Endothelial cell of umbilical vein (primary cell): Measurements from ENCODE around the gene TNFAIP8. TPM values are rescaled to one million over a fixed set of nuclear protein-coding genes. Genes with fewer than 3 reads are reported as not detected.

Experiments
- BruUV-seq: library from RNA; stranded (reverse); fragments of 400-500 nt; replicated peaks from 2 replicates; lab custom pipeline; 2021; lab: Mats Ljungman, UMichigan
- CTCF ChIA-PET: fragments of 300-600, 350-600 bp; sonication (Branson Sonifier 250); formaldehyde crosslinking; loops from one replicate; lab custom pipeline; 2021; ENCODE audit warnings: antibody characterized with exemption, inconsistent platforms; lab: Charles Lee
- POLR2A ChIA-PET: fragments of 300-600, 350-600 bp; sonication (Branson Sonifier 250); formaldehyde crosslinking; loops from one replicate; lab custom pipeline; 2021; ENCODE audit warnings: antibody characterized with exemption, inconsistent platforms; lab: Charles Lee
- DNase-seq: peaks from one replicate; pipeline ENCODE4 v3.0.0-alpha.2; 2011; ENCODE audit warnings: low read depth, low spot score
- FAIRE-seq: peaks from 2 replicates; lab custom pipeline; 2011; peaks lifted over from hg19 to GRCh38; lab: Jason Lieb, UNC
- H2AFZ ChIP-seq: 2 replicates; pipeline ENCODE4 v1.6.0; 2012; ENCODE audit warnings: low read depth, low read length, control low read depth, inconsistent platforms
- H3K27ac ChIP-seq: 2 replicates; pipeline ENCODE4 v1.5.1; 2011; ENCODE audit warnings: low read depth, mild to moderate bottlenecking, control low read depth, low read length, moderate library complexity; ENCODE audit not compliant: insufficient read depth
- H3K27me3 ChIP-seq, 2 experiments: 2 replicates each; pipeline versions ENCODE4 v1.6.0 to v1.6.1; 2011; ENCODE audit warnings: low read length in 2 of 2, mixed read lengths in 1 of 2; ENCODE audit not compliant: control insufficient read depth in 2 of 2, insufficient read depth in 2 of 2
- H3K36me3 ChIP-seq, 2 experiments: 2 replicates in 1 of 2; 3 replicates in 1 of 2; pipeline ENCODE4 v1.5.1; 2011; ENCODE audit warnings: low read length in 2 of 2, mild to moderate bottlenecking in 1 of 2, moderate library complexity in 1 of 2; ENCODE audit not compliant: control insufficient read depth in 2 of 2, insufficient read depth in 2 of 2; ENCODE audit errors: extremely low read depth in 1 of 2
- H3K4me1 ChIP-seq: 3 replicates; pipeline ENCODE4 v1.5.1; 2011; ENCODE audit warnings: mild to moderate bottlenecking, low read length; ENCODE audit not compliant: control insufficient read depth, insufficient read depth; ENCODE audit errors: extremely low read depth
- H3K4me2 ChIP-seq: 2 replicates; pipeline ENCODE4 v1.6.1; 2011; ENCODE audit warnings: low read length, control low read depth, mixed read lengths; ENCODE audit not compliant: insufficient read depth
- H3K4me3 ChIP-seq, 3 experiments: fragments of 200-600 bp in 1 of 3; sonication (generic), shearing (Covaris generic) in 1 of 3; replicated peaks in 1 of 3; 2 replicates each; pipeline ENCODE4 v1.5.1; 2011 to 2016; ENCODE audit warnings: control low read depth in 3 of 3, low read length in 3 of 3, mild to moderate bottlenecking in 2 of 3, inconsistent platforms in 1 of 3, low read depth in 1 of 3, moderate library complexity in 1 of 3; ENCODE audit not compliant: insufficient read depth in 1 of 3
- H3K79me2 ChIP-seq: 2 replicates; pipeline ENCODE4 v1.6.0; 2012; ENCODE audit warnings: low read length, inconsistent platforms; ENCODE audit not compliant: control insufficient read depth, insufficient read depth
- H3K9ac ChIP-seq: replicated peaks from 2 replicates; pipeline ENCODE3; 2011; ENCODE audit warnings: low read length, control low read depth; ENCODE audit not compliant: insufficient read depth; ENCODE audit errors: extremely low read depth
- H3K9me1 ChIP-seq: replicated peaks from 3 replicates; pipeline ENCODE4 v1.6.0; 2011; ENCODE audit warnings: mild to moderate bottlenecking, low read length; ENCODE audit not compliant: control insufficient read depth, insufficient read depth; ENCODE audit errors: extremely low read depth
- H3K9me3 ChIP-seq: replicated peaks from 2 replicates; pipeline ENCODE4 v1.5.1; 2012; ENCODE audit warnings: low read length, inconsistent platforms; ENCODE audit not compliant: control insufficient read depth, insufficient read depth
- H4K20me1 ChIP-seq: replicated peaks from 2 replicates; pipeline ENCODE3; 2011; ENCODE audit warnings: mild to moderate bottlenecking, low read length; ENCODE audit not compliant: control insufficient read depth, insufficient read depth; ENCODE audit errors: extremely low read depth
- FOS ChIP-seq: IDR thresholded peaks from 2 replicates; pipeline ENCODE4 v1.6.1; 2011; ENCODE audit warnings: mild to moderate bottlenecking, low read length, moderate library complexity, borderline replicate concordance; ENCODE audit not compliant: insufficient read depth
- GATA2 ChIP-seq: IDR thresholded peaks from 2 replicates; pipeline ENCODE4 v1.7.0; 2011; ENCODE audit warnings: low read depth, mild to moderate bottlenecking, moderate library complexity, mixed read lengths, low read length; ENCODE audit not compliant: insufficient read length, insufficient read depth
- MYC ChIP-seq: IDR thresholded peaks from one replicate; pipeline ENCODE4 v1.6.1; 2011; ENCODE audit warnings: mild to moderate bottlenecking, low read depth, low read length
- POLR2A ChIP-seq: IDR thresholded peaks from 2 replicates; pipeline ENCODE4 v1.6.1; 2012; ENCODE audit warnings: low read depth, mild to moderate bottlenecking, control low read depth, low read length
- POLR2AphosphoS5 ChIP-seq: IDR thresholded peaks from 2 replicates; pipeline ENCODE4 v1.6.1; 2012; ENCODE audit warnings: low read depth, mild to moderate bottlenecking, control low read depth, low read length, moderate library complexity; ENCODE audit not compliant: insufficient read depth
- dilution Hi-C: fragments of 300-500 bp; cut with MboI; formaldehyde crosslinking; loops from one replicate; pipeline ENCODE4 v1.15.0; 2019; ENCODE audit warnings: low sequenced_read_pairs; ENCODE audit not compliant: extremely low pct_ligation_motif_present
- intact Hi-C: fragments of 100-400 bp; cut with micrococcal nuclease; formaldehyde crosslinking; loops from one replicate; pipeline ENCODE4 v1.10.0; 2022
- polyA plus RNA-seq, 4 experiments: library from polyadenylated mRNA; depleted of rRNA in 3 of 4; stranded (reverse) in 3 of 4; unstranded in 1 of 4; fragments of >200 nt; gene quantifications; 2 replicates each; pipeline versions ENCODE4 v1.2.1 to v1.2.3, GENCODE V29; 2011 to 2012; ENCODE audit warnings: missing spikeins in 1 of 4
- total RNA-seq: library from RNA; stranded (reverse); gene quantifications from 2 replicates; pipeline ENCODE4 v1.2.3, GENCODE V29; 2021
- TF ChIP-seq, protein P1 (sequence below): IDR thresholded peaks from 2 replicates; pipeline ENCODE4 v1.6.1; 2011; ENCODE audit not compliant: insufficient read depth, insufficient read length
- TF ChIP-seq, protein P2 (sequence below), 2 donors: IDR thresholded peaks; 1 replicate in 1 of 2; 2 replicates in 1 of 2; pipeline ENCODE4 v1.5.1; 2011; ENCODE audit warnings: low read length in 2 of 2, mild to moderate bottlenecking in 2 of 2, moderate library complexity in 2 of 2, control low read depth in 1 of 2, inconsistent platforms in 1 of 2, low read depth in 1 of 2; ENCODE audit not compliant: insufficient read depth in 1 of 2; ENCODE audit errors: extremely low read depth in 1 of 2

The TNFAIP8 gene
- total and polyA plus RNA-seq, 2 donors (not counting 3 experiments of a cell fraction or from before 2014, with no cell fraction given) = 4.7 to 7.4 TPM

DNA sequence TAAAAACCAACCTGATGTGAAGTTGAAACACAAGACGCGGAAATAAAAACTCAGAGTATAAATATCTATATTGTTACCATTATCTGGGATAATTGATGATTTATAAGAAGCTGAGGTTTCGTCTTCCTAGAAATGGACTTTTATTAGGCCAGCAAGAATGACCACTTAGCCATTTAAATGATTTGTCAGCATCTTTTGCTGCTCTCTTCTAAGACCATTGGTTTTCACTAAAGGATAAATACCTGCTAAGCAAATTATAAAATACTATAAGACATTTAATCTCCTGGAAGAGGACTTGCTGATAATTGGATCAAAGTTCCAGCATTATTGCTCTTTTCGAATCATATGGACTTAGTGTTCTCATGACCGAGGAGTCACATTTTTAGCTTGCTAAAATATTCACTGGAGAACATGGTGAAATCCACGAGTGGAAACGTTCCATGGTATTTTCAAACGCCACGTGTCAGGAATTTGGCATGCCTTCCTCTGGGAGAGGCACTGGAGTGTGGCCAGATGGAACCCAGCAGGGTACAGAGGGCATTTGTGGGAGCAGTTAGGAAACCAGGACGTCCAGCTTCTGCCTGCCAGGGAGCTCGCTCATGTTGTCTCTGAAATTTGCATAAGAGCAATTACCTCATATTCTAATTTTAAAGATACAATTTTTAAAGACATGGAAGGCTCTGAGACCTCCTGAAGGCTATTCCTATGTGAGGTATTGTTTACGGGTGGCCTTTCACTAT is 43.1 kb downstream of the TNFAIP8 start:
- no peak overlapping the region for H2AFZ ChIP-seq
- ChIA-PET CTCF (interaction anchor here (0.8 to 1.2 kb wide), 2 partner anchors 13 to 14 kb away, joined by 3 read pairs; no protein-coding TSS in a partner anchor), POLR2A (no interaction called here)
- no peaks in the 10 kb centered on the region for H4K20me1 ChIP-seq
- no TSS peak for BruUV-seq
- no peak for FAIRE-seq
- H3K27ac ChIP-seq = no peak overlapping the region
- intact Hi-C loops = no loop called here
- no peak overlapping the region for H3K4me3 ChIP-seq
- dilution Hi-C loops = no loop called here
- no peak overlapping the region for H3K9ac ChIP-seq
- no peaks in the 10 kb centered on the region for H3K36me3 ChIP-seq
- no peak for DNase-seq
- no peaks in the 10 kb centered on the region for H3K9me3 ChIP-seq
- H3K27me3 ChIP-seq = no peaks in the 10 kb centered on the region
- H3K9me1 ChIP-seq = no peaks in the 10 kb centered on the region
- H3K4me2 ChIP-seq = no peak overlapping the region
- no peaks in the 10 kb centered on the region for H3K79me2 ChIP-seq
- TF ChIP-seq POLR2A = no peak
- TF ChIP-seq GATA2 = no peak
- no peak for TF ChIP-seq MYC
- TF ChIP-seq FOS = no peak
- TF ChIP-seq, protein P1, sequence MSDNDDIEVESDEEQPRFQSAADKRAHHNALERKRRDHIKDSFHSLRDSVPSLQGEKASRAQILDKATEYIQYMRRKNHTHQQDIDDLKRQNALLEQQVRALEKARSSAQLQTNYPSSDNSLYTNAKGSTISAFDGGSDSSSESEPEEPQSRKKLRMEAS = no peak
- peaks cover 17% of the 10 kb centered on the region for H3K4me1 ChIP-seq

DNA sequence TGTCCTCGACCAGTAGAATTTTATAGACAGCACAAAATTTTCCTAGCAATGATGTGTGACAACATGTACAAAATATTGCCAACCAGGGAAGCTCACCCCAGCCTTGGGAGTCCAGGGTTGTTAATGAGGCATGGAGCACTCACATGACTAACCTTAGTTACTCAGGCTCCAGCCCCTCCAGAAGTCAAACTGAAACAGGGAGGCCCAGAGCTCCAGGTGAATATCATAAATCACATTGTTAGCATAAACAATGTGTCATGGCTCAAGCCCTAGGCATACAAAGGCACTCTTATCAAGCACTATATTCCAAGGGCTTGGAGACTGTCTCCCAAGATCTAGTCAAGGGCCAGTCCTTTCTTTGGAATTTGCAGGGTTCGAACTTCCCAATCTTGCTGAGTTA is 44.4 kb downstream of the TNFAIP8 start:
- TF ChIP-seq MYC (no peak), POLR2AphosphoS5 (no peak), POLR2A (no peak)
- TF ChIP-seq, protein P2, sequence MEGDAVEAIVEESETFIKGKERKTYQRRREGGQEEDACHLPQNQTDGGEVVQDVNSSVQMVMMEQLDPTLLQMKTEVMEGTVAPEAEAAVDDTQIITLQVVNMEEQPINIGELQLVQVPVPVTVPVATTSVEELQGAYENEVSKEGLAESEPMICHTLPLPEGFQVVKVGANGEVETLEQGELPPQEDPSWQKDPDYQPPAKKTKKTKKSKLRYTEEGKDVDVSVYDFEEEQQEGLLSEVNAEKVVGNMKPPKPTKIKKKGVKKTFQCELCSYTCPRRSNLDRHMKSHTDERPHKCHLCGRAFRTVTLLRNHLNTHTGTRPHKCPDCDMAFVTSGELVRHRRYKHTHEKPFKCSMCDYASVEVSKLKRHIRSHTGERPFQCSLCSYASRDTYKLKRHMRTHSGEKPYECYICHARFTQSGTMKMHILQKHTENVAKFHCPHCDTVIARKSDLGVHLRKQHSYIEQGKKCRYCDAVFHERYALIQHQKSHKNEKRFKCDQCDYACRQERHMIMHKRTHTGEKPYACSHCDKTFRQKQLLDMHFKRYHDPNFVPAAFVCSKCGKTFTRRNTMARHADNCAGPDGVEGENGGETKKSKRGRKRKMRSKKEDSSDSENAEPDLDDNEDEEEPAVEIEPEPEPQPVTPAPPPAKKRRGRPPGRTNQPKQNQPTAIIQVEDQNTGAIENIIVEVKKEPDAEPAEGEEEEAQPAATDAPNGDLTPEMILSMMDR (IDR thresholded peaks at IDR 0.05; ENCODE audit: extremely low read depth in 1 of 2, insufficient read depth in 1 of 2, low read depth in 1 of 2, low read length in 2 of 2) = no peak
- no TSS peak for BruUV-seq
- intact Hi-C loops (no loop called here), dilution Hi-C loops (no loop called here)
- Histone ChIP-seq H3K9me3 (no peaks in the 10 kb centered on the region), H3K4me3 (no peak overlapping the region), H4K20me1 (no peaks in the 10 kb centered on the region), H3K27ac (no peak overlapping the region), H3K36me3 (no peaks in the 10 kb centered on the region), H3K4me1 (peaks cover 11% of the 10 kb centered on the region), H3K79me2 (no peaks in the 10 kb centered on the region), H2AFZ (no peak overlapping the region), H3K4me2 (no peak overlapping the region), H3K9me1 (no peaks in the 10 kb centered on the region), H3K27me3 (peaks cover under 1 to 2% of the 10 kb centered on the region in 2 experiments), H3K9ac (no peak overlapping the region)
- FAIRE-seq = peak; percentile 18
- POLR2A ChIA-PET = no interaction called here
- CTCF ChIA-PET = interaction anchor here (1.0 to 3.4 kb wide), 2 partner anchors 12 to 412 kb away, joined by 3 to 21 read pairs; partner anchors contain the start of gene DTWD2
- no peak for DNase-seq
